ENCODE data around the gene ZFP36. TPM values are rescaled to one million over a fixed set of nuclear protein-coding genes. Genes with fewer than 3 reads are reported as not detected.

Gene ZFP36
- total and polyA plus RNA-seq, 2 of the 8 experiments (the other 6 are each of a cell fraction or from before 2014, with no cell fraction given), result 4.0 to 10.9 TPM

GRCh38 chr19:39411081-39411831 is 4.6 kb downstream of the ZFP36 start:
- FAIRE-seq, result no peak
- Histone ChIP-seq H4K8ac (ENCODE audit: extremely low read depth, insufficient read depth, low read length) (no peak overlapping the region), H3K4ac (replicated peaks; ENCODE audit: insufficient read length, low read depth, low read length) (no peak overlapping the region), H2BK20ac (ENCODE audit: low read length) (peak overlapping the region; percentile 61; the same call in 1 of the 2 replicates), H2AFZ (ENCODE audit: low read length) (no peak overlapping the region), H3K27me3 (replicated peaks in 1 of 4; ENCODE audit: control insufficient read depth in 3 of 4, extremely low read depth in 1 of 4, insufficient read depth in 3 of 4, low read length in 3 of 4) (no peaks in the 10 kb centered on the region), H3K79me2 (ENCODE audit: control insufficient read depth in 1 of 2, insufficient read depth in 2 of 2, low read length in 2 of 2) (peaks cover 6 to 37% of the 10 kb centered on the region in 2 experiments; a peak in 3 of 4 replicates), H4K5ac (ENCODE audit: insufficient read length, low read depth, low read length) (no peak overlapping the region), H3K79me1 (ENCODE audit: low read depth, low read length) (no peaks in the 10 kb centered on the region), H2BK120ac (replicated peaks; ENCODE audit: low read depth, low read length) (no peak overlapping the region), H3K4me2 (ENCODE audit: insufficient read depth in 1 of 2, low read depth in 2 of 2, low read length in 2 of 2) (peak overlapping the region; percentile 78 to 84; a peak in 3 of 4 replicates), H3K4me3 (ENCODE audit: extremely low read depth in 1 of 4, insufficient read depth in 2 of 4, low read depth in 3 of 4, low read length in 4 of 4) (peak overlapping the region in 2 of 4 experiments; percentile 94 to 97; a peak in 4 of 8 replicates), H3K9me3 (ENCODE audit: insufficient read depth in 2 of 2, low read depth in 1 of 2, low read length in 1 of 2) (no peaks in the 10 kb centered on the region), H2AK5ac (ENCODE audit: low read depth, low read length) (peak overlapping the region; percentile 67; the same call in 1 of the 2 replicates), H3K23ac (ENCODE audit: insufficient read length) (no peak overlapping the region), H4K20me1 (replicated peaks in 1 of 2; ENCODE audit: control insufficient read depth in 1 of 2, insufficient read depth in 2 of 2, low read length in 2 of 2) (peaks cover 5 to 22% of the 10 kb centered on the region in 2 experiments), H3K14ac (ENCODE audit: insufficient read length) (no peak overlapping the region), H2BK12ac (ENCODE audit: low read depth, low read length) (peak overlapping the region; percentile 96; the same call in 1 of the 2 replicates), H2BK5ac (ENCODE audit: low read depth, low read length) (peak overlapping the region; percentile 0; the same call in 1 of the 2 replicates), H3K23me2 (ENCODE audit: low read depth, low read length) (peaks cover 21% of the 10 kb centered on the region), H3K27ac (ENCODE audit: low read depth, low read length) (no peak overlapping the region), H3K36me3 (ENCODE audit: control insufficient read depth in 2 of 4, insufficient read depth in 4 of 4, low read length in 3 of 4) (peaks cover 0 to 8% (median 0%) of the 10 kb centered on the region in 4 experiments; a peak in 2 of 8 replicates), H3K56ac (replicated peaks; ENCODE audit: insufficient read length, low read depth, low read length) (no peak overlapping the region), H2BK15ac (ENCODE audit: low read length) (peak overlapping the region; percentile 83), H3K4me1 (replicated peaks in 1 of 4; ENCODE audit: control insufficient read depth in 3 of 4, insufficient read depth in 4 of 4, low read length in 3 of 4) (peaks cover 10 to 42% (median 21%) of the 10 kb centered on the region in 4 experiments; a peak in 6 of 7 replicates), H3K18ac (ENCODE audit: extremely low read depth, low read length) (peak overlapping the region; percentile 9; the same call in 1 of the 2 replicates), H4K91ac (replicated peaks; ENCODE audit: insufficient read length, low read length) (no peak overlapping the region), H3K9ac (replicated peaks in 1 of 4; ENCODE audit: extremely low read depth in 1 of 4, low read depth in 3 of 4, low read length in 3 of 4) (no peak overlapping the region)
- 44% methylated on average over 9 of the region's 9 CpGs; no CpG with 5 or more reads in 1 of the 2 experiments for WGBS, 2 experiments (ENCODE audit: extremely low coverage in 1 of 2, insufficient coverage in 1 of 2, insufficient read length in 1 of 2, insufficient replicate concordance in 2 of 2, low coverage in 1 of 2, low lambda C conversion rate in 2 of 2, missing lambda C conversion rate in 1 of 2)
- POLR2A ChIA-PET (ENCODE audit: partially characterized antibody), result interaction anchor here (0.7 to 25.7 kb wide), 11 partner anchors 10 to 123 kb away, joined by 3 to 1154 read pairs (median 4); partner anchors contain the start of genes MED29, PAF1, RPS16 and SUPT5H
- peak in 1 of 2 experiments; percentile 52 for DNase-seq (ENCODE audit: low read depth in 1 of 2, low spot score in 2 of 2)
- CTCF ChIA-PET (ENCODE audit: partially characterized antibody), result interaction anchor here (0.6 to 2.3 kb wide), 21 partner anchors 11 to 232 kb away, joined by 3 to 128 read pairs (median 4); partner anchors contain the start of genes MED29, PAF1 and RPS16
- no peak for TF ChIP-seq SP4 (IDR thresholded peaks at IDR 0.05; ENCODE audit: low read length)

Measured in H1 (cell line).